Adrenal gland (tissue), 5 donors: ENCODE measurements around the gene ANKS6.

Experiments used
- CTCF ChIP-seq, 6 experiments: fragments of 450-650 bp in 4 of 6; fragments of 200-600 bp in 2 of 6; sonication (generic) in 1 of 6; IDR thresholded peaks; 1 replicate in 5 of 6; 2 replicates in 1 of 6; pipeline versions ENCODE4 v1.5.1 to v1.8.0; 2016 to 2021; ENCODE audit warnings: antibody characterized with exemption in 6 of 6, mild to moderate bottlenecking in 2 of 6, moderate library complexity in 1 of 6
- POLR2A ChIP-seq, 2 donors: fragments of 450-650 bp; IDR thresholded peaks; one replicate each; pipeline ENCODE4 v1.6.1; 2017; ENCODE audit warnings: antibody characterized with exemption in 2 of 2, mild to moderate bottlenecking in 2 of 2, moderate library complexity in 1 of 2
- donor health status: DM: no; HTN: no; CAD: no.

- TF ChIP-seq POLR2A (IDR thresholded peaks at IDR 0.05) (no peak), CTCF (IDR thresholded peaks at IDR 0.05) (no peak)
Observed at GRCh38 chr9:98772364-98773155, 23.8 kb downstream of the ANKS6 start.
